Heart left ventricle (tissue), 16 donors: ENCODE data around the gene BEX2. TPM values are rescaled to one million over a fixed set of nuclear protein-coding genes. Genes with fewer than 3 reads are reported as not detected.

ENCODE experiments used
- ATAC-seq, 4 donors: fragments of 200-7000 bp; cut with Tn5 transposase; one replicate each; pipeline ENCODE4 v1.9.1; 2020 to 2022; ENCODE audit warnings: moderate library complexity in 4 of 4, mild to moderate bottlenecking in 3 of 4, moderate number of reproducible peaks in 1 of 4
- DNase-seq, 5 donors: peaks; one replicate each; pipeline ENCODE4 v3.0.0-alpha.2; 2020
- H3K27ac ChIP-seq, 12 donors: fragments of 200-600 bp; sonication (generic) in 4 of 12; one replicate each; pipeline versions ENCODE4 v1.5.0 to v1.8.0; 2016 to 2022; ENCODE audit warnings: mild to moderate bottlenecking in 2 of 12
- H3K27me3 ChIP-seq, 9 donors: fragments of 200-600 bp; sonication (generic) in 2 of 9; one replicate each; pipeline versions ENCODE4 v1.5.1 to v1.8.0; 2016 to 2022; ENCODE audit warnings: mild to moderate bottlenecking in 3 of 9
- H3K36me3 ChIP-seq, 9 donors: fragments of 200-600 bp; sonication (generic) in 2 of 9; one replicate each; pipeline versions ENCODE4 v1.5.0 to v1.8.0; 2018 to 2022; ENCODE audit warnings: mild to moderate bottlenecking in 2 of 9
- H3K4me1 ChIP-seq, 12 donors: fragments of 200-600 bp; sonication (generic) in 4 of 12; one replicate each; pipeline versions ENCODE4 v1.5.0 to v1.8.0; 2016 to 2022; ENCODE audit warnings: mild to moderate bottlenecking in 3 of 12
- H3K4me3 ChIP-seq, 12 donors: fragments of 200-600 bp; sonication (generic) in 4 of 12; one replicate each; pipeline versions ENCODE4 v1.5.0 to v1.8.0; 2017 to 2022; ENCODE audit warnings: mild to moderate bottlenecking in 9 of 12, moderate library complexity in 4 of 12
- H3K9me3 ChIP-seq, 12 donors: fragments of 200-600 bp; sonication (generic) in 4 of 12; one replicate each; pipeline versions ENCODE4 v1.5.0 to v1.8.0; 2016 to 2022; ENCODE audit warnings: mild to moderate bottlenecking in 1 of 12
- POLR2A ChIP-seq, 2 donors: fragments of 450-650 bp; IDR thresholded peaks; one replicate each; pipeline ENCODE4 v1.6.1; 2017; ENCODE audit warnings: antibody characterized with exemption in 2 of 2, mild to moderate bottlenecking in 2 of 2, moderate library complexity in 2 of 2
- WGBS, 4 donors: extraction: QIAGEN DNeasy Blood & Tissue Kit in 2 of 4; methylation state at CpG; one replicate each; pipeline versions ENCODE4 v1.1.5 to v1.1.7; 2013 to 2018; 5-methylcytosine and 5-hydroxymethylcytosine counted together
- intact Hi-C, 10 donors: fragments of 100-400 bp; cut with DNase I; formaldehyde crosslinking; loops; one replicate each; pipeline versions ENCODE4 v1.11.1 to v1.14.2; 2022
- polyA plus RNA-seq, 2 donors: library from polyadenylated mRNA; stranded (reverse); fragments of 200-250 nt; gene quantifications; one replicate each; pipeline ENCODE4 v1.2.3, GENCODE V29; 2013
- total RNA-seq, 9 donors: library from RNA; depleted of rRNA in 2 of 9; stranded (reverse); fragments of >200 nt in 2 of 9; fragmentation: NEBNext Ultra II Directional in 3 of 9; extraction: Animal tissue kit (Norgen Biotek cat#: 25700) in 3 of 9; gene quantifications; one replicate each; pipeline versions ENCODE4 v1.1.0 to v1.2.4, GENCODE V29; 2016 to 2023
- TF ChIP-seq, protein P1 (sequence below), 12 donors: fragments of 200-600 bp; sonication (generic) in 4 of 12; IDR thresholded peaks; one replicate each; pipeline versions ENCODE4 v1.5.0 to v1.8.0; 2018 to 2022; ENCODE audit warnings: antibody characterized with exemption in 12 of 12, mild to moderate bottlenecking in 5 of 12
- donor health status: ischemic (EF 13 %, LVEDD 7.1; RV severe dilation, severe dysfunction).
- donor health status: healthy with polysubstance abuse.
- donor health status: DM: no; HTN: yes; CAD: no.
- donor health status: DM: no; HTN: no; CAD: no.
- donor health status: ischemic (EF 25% LVEDD 6.9; RV normal size, moderate dysfunction).
- donor health status: ischemic (EF 25% LVEDD 5.7; RV mildly dilated, moderate dysfunction).
- donor health status: healthy.
- donor health status: DM: yes; HTN: yes; CAD: no.
- donor health status: ischemic (EF 35%, LVEDD 5.7; RV mildly dilated, moderate dysfunction).
- donor health status: nonischemic (EF 11% LVEDD 7.7; RV severe dilation, severe dysfunction).
- donor health status: DM: yes; HTN: yes; CAD: no.
- donor health status: PGD.
- donor health status: ischemic (EF 29% LVEDD 5.4; RV normal size, mild dysfunction).
- donor health status: nonischemic (EF 23%, LVEDD 6.1; RV moderate dilation, normal function).

BEX2 gene
- total and polyA plus RNA-seq, 11 donors: 0.35 to 6.6 (median 1.7) TPM; not detected in 1

DNA sequence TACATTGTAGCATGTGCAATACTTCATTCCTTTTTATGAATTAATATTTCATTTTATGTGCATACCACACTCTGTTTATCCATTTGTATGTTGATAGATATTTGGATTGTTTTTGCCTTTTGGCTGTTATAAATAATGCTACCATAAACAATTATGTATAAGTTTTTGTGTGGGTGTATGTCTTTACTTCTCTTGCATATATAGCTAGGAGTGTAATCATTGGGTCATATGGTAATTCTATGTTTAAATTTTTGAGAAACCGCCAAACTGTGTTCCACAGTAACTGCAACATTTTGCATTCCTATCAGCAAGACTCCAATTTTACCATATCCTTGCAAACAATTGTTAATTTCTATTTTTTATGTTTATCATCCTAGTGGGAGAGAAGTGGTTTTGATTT is 31.2 kb downstream of the BEX2 start:
- H3K36me3 ChIP-seq: no peaks in the 10 kb centered on the region
- intact Hi-C loops: no loop called here
- no peak for DNase-seq
- WGBS, 4 donors: 62 to 87% (median 78%) methylated on average over 1 of the region's 1 CpG
- H3K27ac ChIP-seq: no peak overlapping the region
- H3K9me3 ChIP-seq: no peaks in the 10 kb centered on the region
- H3K27me3 ChIP-seq: peaks cover 0 to 44% (median 0%) of the 10 kb centered on the region in 9 donors
- ATAC-seq: no peak
- peaks cover 0 to 5% (median 0%) of the 10 kb centered on the region in 12 donors for H3K4me1 ChIP-seq
- H3K4me3 ChIP-seq: no peak overlapping the region
- no peak for TF ChIP-seq POLR2A (IDR thresholded peaks at IDR 0.05)
- TF ChIP-seq, protein P1, sequence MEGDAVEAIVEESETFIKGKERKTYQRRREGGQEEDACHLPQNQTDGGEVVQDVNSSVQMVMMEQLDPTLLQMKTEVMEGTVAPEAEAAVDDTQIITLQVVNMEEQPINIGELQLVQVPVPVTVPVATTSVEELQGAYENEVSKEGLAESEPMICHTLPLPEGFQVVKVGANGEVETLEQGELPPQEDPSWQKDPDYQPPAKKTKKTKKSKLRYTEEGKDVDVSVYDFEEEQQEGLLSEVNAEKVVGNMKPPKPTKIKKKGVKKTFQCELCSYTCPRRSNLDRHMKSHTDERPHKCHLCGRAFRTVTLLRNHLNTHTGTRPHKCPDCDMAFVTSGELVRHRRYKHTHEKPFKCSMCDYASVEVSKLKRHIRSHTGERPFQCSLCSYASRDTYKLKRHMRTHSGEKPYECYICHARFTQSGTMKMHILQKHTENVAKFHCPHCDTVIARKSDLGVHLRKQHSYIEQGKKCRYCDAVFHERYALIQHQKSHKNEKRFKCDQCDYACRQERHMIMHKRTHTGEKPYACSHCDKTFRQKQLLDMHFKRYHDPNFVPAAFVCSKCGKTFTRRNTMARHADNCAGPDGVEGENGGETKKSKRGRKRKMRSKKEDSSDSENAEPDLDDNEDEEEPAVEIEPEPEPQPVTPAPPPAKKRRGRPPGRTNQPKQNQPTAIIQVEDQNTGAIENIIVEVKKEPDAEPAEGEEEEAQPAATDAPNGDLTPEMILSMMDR (IDR thresholded peaks at IDR 0.05): no peak

DNA sequence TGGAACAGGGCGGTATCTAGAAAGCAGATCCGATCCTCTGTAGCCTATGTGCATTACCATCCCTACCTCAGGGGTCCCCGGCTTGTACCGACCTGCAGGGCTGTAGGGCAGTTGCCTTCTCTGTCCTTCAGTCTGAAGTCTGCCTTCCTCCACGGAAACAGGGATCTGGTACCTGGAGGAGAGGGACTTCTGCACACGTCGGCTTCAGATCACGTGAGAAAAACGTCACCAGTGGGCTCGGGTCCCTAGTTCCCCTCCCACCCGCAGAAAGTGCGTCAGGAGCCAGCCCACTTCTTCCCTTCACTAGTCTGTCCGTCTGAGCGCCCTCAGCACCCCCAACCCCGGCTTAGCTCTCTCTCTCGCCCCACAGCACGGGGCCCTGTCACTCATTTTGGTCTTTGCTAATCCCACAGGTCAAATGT is 34.2 kb downstream of the BEX2 start, which contains the start of gene TCEAL5:
TSS of gene TCEAL5 (minus strand) at position 170 of the 422 bp plus-strand sequence. CDS start 2,187 bp downstream, outside the sequence.
- Histone ChIP-seq H3K36me3 (no peaks in the 10 kb centered on the region), H3K4me3 (peak within 1 kb of the TSS in 8 of 12 donors; percentile 15 to 38 (median 23)), H3K9me3 (no peaks in the 10 kb centered on the region), H3K27me3 (peaks cover 0 to 55% (median 0%) of the 10 kb centered on the region in 9 donors), H3K4me1 (peaks cover 0 to 5% (median 0%) of the 10 kb centered on the region in 12 donors), H3K27ac (no peak within 1 kb of the TSS)
- ATAC-seq (no peak), DNase-seq (peak in 1 of 5 donors; percentile 5)
- intact Hi-C loops: no loop called here
- TF ChIP-seq, protein P1 (IDR thresholded peaks at IDR 0.05): no peak
- TF ChIP-seq POLR2A (IDR thresholded peaks at IDR 0.05): no peak
- WGBS, 4 donors: 3 to 26% (median 12%) methylated on average over 16 to 17 of the region's 17 CpGs

DNA sequence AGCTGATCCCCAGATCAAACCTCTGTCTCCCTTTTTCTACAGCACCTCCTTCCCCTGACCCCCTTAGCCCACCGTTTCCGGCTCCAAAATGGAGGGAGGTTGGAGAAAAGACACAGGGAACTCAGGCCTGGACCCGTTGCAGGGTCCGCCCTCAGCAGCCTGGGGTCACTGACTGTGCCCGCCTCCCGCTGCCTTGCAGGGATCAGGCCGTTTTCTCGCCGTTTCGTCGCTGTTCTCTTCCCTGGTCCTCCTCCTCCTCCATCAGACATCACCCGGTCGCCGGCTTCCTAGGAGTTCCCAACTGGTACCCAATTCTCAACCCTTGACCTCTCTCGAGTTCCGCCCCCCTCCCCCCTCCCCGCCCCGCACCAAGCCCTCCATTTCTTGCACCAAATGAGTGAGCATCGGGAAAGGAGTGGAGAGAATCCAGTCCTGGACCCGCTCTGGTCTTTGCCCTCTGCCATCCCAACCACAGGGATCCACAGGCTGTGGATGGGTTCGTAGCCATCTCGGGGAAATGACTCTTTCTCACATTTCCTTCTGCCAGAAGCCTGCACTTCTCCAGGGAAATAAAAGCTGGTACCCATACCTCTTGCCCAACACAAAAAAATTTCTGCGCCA is 34.7 kb downstream of the BEX2 start:
- peaks cover 0 to 57% (median 0%) of the 10 kb centered on the region in 9 donors for H3K27me3 ChIP-seq
- WGBS, 4 donors: 7 to 43% (median 24%) methylated on average over 23 of the region's 23 CpGs
- ATAC-seq: no peak

DNA sequence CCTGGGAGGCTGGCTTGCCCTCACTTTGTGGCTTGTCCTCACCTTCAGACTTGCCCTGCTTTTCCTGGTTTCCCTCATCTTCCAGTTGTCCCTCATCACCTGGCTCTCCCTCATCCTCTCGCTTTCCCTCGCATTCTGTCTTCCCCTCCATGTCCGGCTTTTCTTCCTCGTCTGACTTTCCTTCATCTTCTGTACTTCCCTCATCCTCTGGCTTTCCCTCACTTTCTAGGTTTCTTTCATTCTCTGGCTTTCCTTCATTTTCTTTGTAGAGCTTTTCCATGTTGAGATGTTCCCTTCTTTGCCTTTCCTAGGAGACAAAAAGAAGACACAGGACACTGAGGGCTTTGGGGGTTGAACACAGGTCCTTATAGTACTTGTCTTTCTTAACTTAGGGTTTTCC is 36.5 kb downstream of the BEX2 start:
- 79 to 94% (median 91%) methylated on average over 4 of the region's 4 CpGs for WGBS, 4 donors
- TF ChIP-seq, protein P1 (IDR thresholded peaks at IDR 0.05): no peak
- TF ChIP-seq POLR2A (IDR thresholded peaks at IDR 0.05): no peak

More for the DNA sequence above, 34.7 kb downstream of the BEX2 start:
- Histone ChIP-seq H3K9me3 (no peaks in the 10 kb centered on the region), H3K27ac (no peak overlapping the region), H3K36me3 (no peaks in the 10 kb centered on the region), H3K4me3 (peak overlapping the region in 8 of 12 donors; percentile 15 to 38 (median 23)), H3K4me1 (peaks cover 0 to 5% (median 0%) of the 10 kb centered on the region in 12 donors)
- no peak for DNase-seq
- intact Hi-C loops: no loop called here
- TF ChIP-seq, protein P1 (IDR thresholded peaks at IDR 0.05): no peak
- TF ChIP-seq POLR2A (IDR thresholded peaks at IDR 0.05): no peak

More for the DNA sequence above, 36.5 kb downstream of the BEX2 start:
- no peak for DNase-seq
- Histone ChIP-seq H3K4me3 (no peak overlapping the region), H3K36me3 (no peaks in the 10 kb centered on the region), H3K27me3 (peaks cover 0 to 59% (median 0%) of the 10 kb centered on the region in 9 donors), H3K4me1 (peaks cover 0 to 5% (median 0%) of the 10 kb centered on the region in 12 donors), H3K9me3 (no peaks in the 10 kb centered on the region), H3K27ac (no peak overlapping the region)
- intact Hi-C loops: no loop called here
- ATAC-seq: no peak

Other genes with a start within 250 kb of the BEX2 start
- gene BEX1, start 246.8 kb downstream of the BEX2 start, total RNA-seq: 10 to 100 TPM in 2 of 9 donors, 1 to 10 TPM in 6, under 1 TPM in 1; 0.42 to 17.6 (median 3.4) TPM
- 10 to 100 TPM in 1 of 2 donors, 1 to 10 TPM in 1; 4.0 to 12.7 TPM for gene BEX1, start 246.8 kb downstream of the BEX2 start, polyA plus RNA-seq
- under 1 TPM in 5 of 9 donors, not detected in 4; 0.16 to 0.54 (median 0.48) TPM for gene NXF3, start 217.8 kb downstream of the BEX2 start, total RNA-seq
- gene NXF3, start 217.8 kb downstream of the BEX2 start, polyA plus RNA-seq: under 1 TPM; 0.08 to 0.30 TPM
- gene BEX4, start 95.9 kb downstream of the BEX2 start, total RNA-seq: 10 to 100 TPM; 34.8 to 54.5 (median 43.1) TPM
- gene BEX4, start 95.9 kb downstream of the BEX2 start, polyA plus RNA-seq: 10 to 100 TPM; 43.6 to 57.0 TPM
- gene TCEAL8, start 55.8 kb downstream of the BEX2 start, total RNA-seq: 10 to 100 TPM; 38.2 to 60.1 (median 52.7) TPM
- gene TCEAL8, start 55.8 kb downstream of the BEX2 start, polyA plus RNA-seq: 10 to 100 TPM; 47.3 to 47.9 TPM
- gene TCEAL5, start 34.2 kb downstream of the BEX2 start, total RNA-seq: under 1 TPM in 4 of 9 donors, not detected in 5; 0.27 to 0.52 (median 0.38) TPM
- under 1 TPM; 0.19 TPM for gene TCEAL5, start 34.2 kb downstream of the BEX2 start, polyA plus RNA-seq
- 1 to 10 TPM; 1.5 to 5.8 (median 3.1) TPM for gene TCEAL7, start 19.2 kb upstream of the BEX2 start, total RNA-seq
- gene TCEAL7, start 19.2 kb upstream of the BEX2 start, polyA plus RNA-seq: 1 to 10 TPM; 2.6 to 3.1 TPM
- 10 to 100 TPM; 15.7 to 60.3 (median 27.1) TPM for gene TCEAL9, start 45.5 kb upstream of the BEX2 start, total RNA-seq
- gene TCEAL9, start 45.5 kb upstream of the BEX2 start, polyA plus RNA-seq: 10 to 100 TPM; 56.5 to 59.7 TPM
- gene BEX3, start 65.5 kb upstream of the BEX2 start, total RNA-seq: 100 to 1,000 TPM; 109 to 153 (median 122) TPM
- gene BEX3, start 65.5 kb upstream of the BEX2 start, polyA plus RNA-seq: 10 to 100 TPM; 74.4 to 85.3 TPM
- gene RAB40A, start 208.5 kb upstream of the BEX2 start, total RNA-seq: under 1 TPM in 4 of 9 donors, not detected in 5; 0.12 to 0.43 (median 0.17) TPM
- gene RAB40A, start 208.5 kb upstream of the BEX2 start, polyA plus RNA-seq: under 1 TPM in 1 of 2 donors, not detected in 1; 0.11 TPM